ENCODE data around the gene SND1.

Gene SND1

GRCh38 chr7:128040205-128040604, 388.2 kb downstream of the SND1 start:
- no peak for DNase-seq (ENCODE audit: extremely low read depth, insufficient read length)
- Histone ChIP-seq H3K36me3 (ENCODE audit: control insufficient read depth, insufficient read depth, low read length) (peaks cover 3% of the 10 kb centered on the region; the same call in 1 of the 2 replicates), H3K4me3 (replicated peaks; ENCODE audit: low read depth, low read length) (no peak overlapping the region), H3K27me3 (replicated peaks; ENCODE audit: control insufficient read depth, insufficient read depth, low read length) (no peaks in the 10 kb centered on the region)
- TF ChIP-seq, protein P1, sequence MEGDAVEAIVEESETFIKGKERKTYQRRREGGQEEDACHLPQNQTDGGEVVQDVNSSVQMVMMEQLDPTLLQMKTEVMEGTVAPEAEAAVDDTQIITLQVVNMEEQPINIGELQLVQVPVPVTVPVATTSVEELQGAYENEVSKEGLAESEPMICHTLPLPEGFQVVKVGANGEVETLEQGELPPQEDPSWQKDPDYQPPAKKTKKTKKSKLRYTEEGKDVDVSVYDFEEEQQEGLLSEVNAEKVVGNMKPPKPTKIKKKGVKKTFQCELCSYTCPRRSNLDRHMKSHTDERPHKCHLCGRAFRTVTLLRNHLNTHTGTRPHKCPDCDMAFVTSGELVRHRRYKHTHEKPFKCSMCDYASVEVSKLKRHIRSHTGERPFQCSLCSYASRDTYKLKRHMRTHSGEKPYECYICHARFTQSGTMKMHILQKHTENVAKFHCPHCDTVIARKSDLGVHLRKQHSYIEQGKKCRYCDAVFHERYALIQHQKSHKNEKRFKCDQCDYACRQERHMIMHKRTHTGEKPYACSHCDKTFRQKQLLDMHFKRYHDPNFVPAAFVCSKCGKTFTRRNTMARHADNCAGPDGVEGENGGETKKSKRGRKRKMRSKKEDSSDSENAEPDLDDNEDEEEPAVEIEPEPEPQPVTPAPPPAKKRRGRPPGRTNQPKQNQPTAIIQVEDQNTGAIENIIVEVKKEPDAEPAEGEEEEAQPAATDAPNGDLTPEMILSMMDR (IDR thresholded peaks at IDR 0.05; ENCODE audit: insufficient read depth, low read length, poor library complexity, severe bottlenecking) = no peak

GRCh38 chr7:128041203-128041602, 389.2 kb downstream of the SND1 start:
- H3K36me3 ChIP-seq (ENCODE audit: control insufficient read depth, insufficient read depth, low read length) = peaks cover 3% of the 10 kb centered on the region; the same call in 1 of the 2 replicates
- no peak for DNase-seq (ENCODE audit: extremely low read depth, insufficient read length)
- no peaks in the 10 kb centered on the region for H3K27me3 ChIP-seq (replicated peaks; ENCODE audit: control insufficient read depth, insufficient read depth, low read length)
- TF ChIP-seq, protein P1 (IDR thresholded peaks at IDR 0.05; ENCODE audit: insufficient read depth, low read length, poor library complexity, severe bottlenecking) = no peak
- no peak overlapping the region for H3K4me3 ChIP-seq (replicated peaks; ENCODE audit: low read depth, low read length)

DNA sequence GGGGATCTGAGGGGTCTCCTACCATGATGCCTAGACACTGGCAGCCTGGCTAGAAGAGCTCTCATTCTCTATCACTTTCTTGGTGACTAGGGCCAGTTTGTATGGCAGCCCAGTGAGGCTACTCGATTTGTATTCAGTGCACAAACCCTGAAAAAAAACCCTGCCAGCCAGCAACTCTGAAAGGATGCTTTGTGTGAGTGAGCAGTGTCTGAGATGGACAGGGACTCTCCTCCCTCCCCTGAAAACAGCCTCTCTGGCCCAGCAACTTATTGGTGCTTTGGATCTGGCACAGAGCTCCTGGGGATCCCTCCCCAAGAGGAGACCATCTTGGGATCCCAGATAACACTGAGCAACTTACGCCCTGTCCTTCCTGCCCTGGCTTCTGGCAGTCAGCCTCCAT, 390.0 kb downstream of the SND1 start:
- Histone ChIP-seq H3K4me3 (replicated peaks; ENCODE audit: low read depth, low read length) (no peak overlapping the region), H3K36me3 (ENCODE audit: control insufficient read depth, insufficient read depth, low read length) (peaks cover 3% of the 10 kb centered on the region; the same call in 1 of the 2 replicates), H3K27me3 (replicated peaks; ENCODE audit: control insufficient read depth, insufficient read depth, low read length) (no peaks in the 10 kb centered on the region)
- TF ChIP-seq, protein P1 (IDR thresholded peaks at IDR 0.05; ENCODE audit: insufficient read depth, low read length, poor library complexity, severe bottlenecking) = no peak
- DNase-seq (ENCODE audit: extremely low read depth, insufficient read length) = no peak

GRCh38 chr7:128044064-128044463, 392.1 kb downstream of the SND1 start:
- H3K36me3 ChIP-seq (ENCODE audit: control insufficient read depth, insufficient read depth, low read length) = peaks cover 3% of the 10 kb centered on the region; the same call in 1 of the 2 replicates
- no peaks in the 10 kb centered on the region for H3K27me3 ChIP-seq (replicated peaks; ENCODE audit: control insufficient read depth, insufficient read depth, low read length)
- DNase-seq (ENCODE audit: extremely low read depth, insufficient read length) = no peak
- H3K4me3 ChIP-seq (replicated peaks; ENCODE audit: low read depth, low read length) = no peak overlapping the region
- TF ChIP-seq, protein P1 (IDR thresholded peaks at IDR 0.05; ENCODE audit: insufficient read depth, low read length, poor library complexity, severe bottlenecking) = no peak

DNA sequence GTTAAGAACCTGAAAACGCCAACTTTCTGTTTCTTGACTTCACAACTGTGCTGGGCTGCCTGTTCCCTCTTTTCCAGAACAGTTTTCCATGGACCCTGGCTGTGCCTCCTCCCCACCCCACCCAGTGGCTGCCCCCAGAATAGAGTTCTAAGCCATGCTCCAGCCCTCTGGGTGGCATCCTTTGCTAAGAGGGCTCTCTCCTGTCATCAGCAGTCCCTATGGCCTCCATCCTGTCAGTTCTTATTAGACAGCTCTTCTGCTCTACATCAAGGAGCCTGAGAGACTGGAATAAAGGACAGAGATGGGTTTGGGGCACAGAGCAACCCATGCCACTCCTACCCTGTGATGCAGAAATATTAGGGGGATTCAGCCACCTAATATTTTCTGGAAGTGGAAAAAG, 393.2 kb downstream of the SND1 start:
- H3K4me3 ChIP-seq (replicated peaks; ENCODE audit: low read depth, low read length) = no peak overlapping the region
- no peak for DNase-seq (ENCODE audit: extremely low read depth, insufficient read length)
- TF ChIP-seq, protein P1 (IDR thresholded peaks at IDR 0.05; ENCODE audit: insufficient read depth, low read length, poor library complexity, severe bottlenecking) = no peak
- no peaks in the 10 kb centered on the region for H3K27me3 ChIP-seq (replicated peaks; ENCODE audit: control insufficient read depth, insufficient read depth, low read length)
- peaks cover 5% of the 10 kb centered on the region for H3K36me3 ChIP-seq (ENCODE audit: control insufficient read depth, insufficient read depth, low read length)

DNA sequence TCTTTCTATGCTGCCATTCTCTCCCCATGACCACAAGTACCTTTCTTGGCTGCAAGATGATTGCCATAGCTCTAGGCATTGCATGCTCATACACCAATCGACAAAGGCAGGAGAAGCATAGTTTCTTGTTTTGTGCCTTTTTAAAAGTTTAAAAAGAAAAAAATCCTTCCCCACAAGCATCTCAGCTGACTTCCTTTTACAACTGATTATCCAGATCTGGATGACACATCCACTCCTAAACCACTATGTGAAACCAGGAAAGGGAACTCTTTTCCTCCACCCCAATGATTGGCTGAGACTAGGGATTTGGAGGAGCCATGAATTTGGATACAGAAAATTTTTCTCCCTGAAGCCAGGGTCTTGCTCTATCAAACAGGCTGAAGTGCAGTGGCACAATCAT, 393.8 kb downstream of the SND1 start:
- Histone ChIP-seq H3K27me3 (replicated peaks; ENCODE audit: control insufficient read depth, insufficient read depth, low read length) (no peaks in the 10 kb centered on the region), H3K4me3 (replicated peaks; ENCODE audit: low read depth, low read length) (no peak overlapping the region), H3K36me3 (ENCODE audit: control insufficient read depth, insufficient read depth, low read length) (peaks cover 5% of the 10 kb centered on the region)
- DNase-seq (ENCODE audit: extremely low read depth, insufficient read length) = no peak
- TF ChIP-seq, protein P1 (IDR thresholded peaks at IDR 0.05; ENCODE audit: insufficient read depth, low read length, poor library complexity, severe bottlenecking) = no peak
